NCI-H2196 treated with DMSO at 0.1 percent for 48 hours (cell line): ENCODE results near the gene KCNJ1.

Source experiments
- DNase-seq: peaks from one replicate; lab custom pipeline; 2025; ENCODE audit not compliant: unreplicated experiment; lab: John Stamatoyannopoulos, UW

Gene KCNJ1

GRCh38 chr11:128901653-128902514 lies 34.8 kb upstream of the KCNJ1 start:
- no peak for DNase-seq

GRCh38 chr11:128900468-128900867 lies 33.4 kb upstream of the KCNJ1 start:
- no peak for DNase-seq

- no peak for DNase-seq
Measured at GRCh38 chr11:128898580-128899344, 31.7 kb upstream of the KCNJ1 start.

GRCh38 chr11:128897826-128898225 lies 30.7 kb upstream of the KCNJ1 start:
- no peak for DNase-seq

- DNase-seq = no peak
Measured at GRCh38 chr11:128896356-128896755, 29.3 kb upstream of the KCNJ1 start.

GRCh38 chr11:128895526-128895925 lies 28.4 kb upstream of the KCNJ1 start:
- DNase-seq = no peak

- DNase-seq = no peak
Measured at GRCh38 chr11:128894685-128895084, 27.6 kb upstream of the KCNJ1 start.

GRCh38 chr11:128894286-128894681 lies 27.2 kb upstream of the KCNJ1 start:
- no peak for DNase-seq

GRCh38 chr11:128893578-128894285 lies 26.6 kb upstream of the KCNJ1 start:
- no peak for DNase-seq

- no peak for DNase-seq
Measured at GRCh38 chr11:128892866-128893565, 25.9 kb upstream of the KCNJ1 start.

GRCh38 chr11:128891913-128892398 lies 24.9 kb upstream of the KCNJ1 start:
- DNase-seq = no peak

- DNase-seq = no peak
Measured at GRCh38 chr11:128890543-128891368, 23.7 kb upstream of the KCNJ1 start, which contains the start of gene KCNJ5. TSS of gene KCNJ5 (plus strand) at chr11:128891356. CDS start at chr11:128911274, 19,918 bp downstream.

- no peak for DNase-seq
Measured at GRCh38 chr11:128890216-128890542, 23.1 kb upstream of the KCNJ1 start.

GRCh38 chr11:128889657-128890213 lies 22.6 kb upstream of the KCNJ1 start:
- no peak for DNase-seq

- no peak for DNase-seq
Measured at GRCh38 chr11:128888034-128888985, 21.2 kb upstream of the KCNJ1 start.

- DNase-seq = no peak
Measured at GRCh38 chr11:128886406-128887124, 19.5 kb upstream of the KCNJ1 start.

- DNase-seq = peak; percentile 48
Measured at GRCh38 chr11:128884703-128885338, 17.7 kb upstream of the KCNJ1 start.
